ENCODE results near the gene MRNIP. TPM values are rescaled to one million over a fixed set of nuclear protein-coding genes. Genes with fewer than 3 reads are reported as not detected.

MRNIP gene
- total RNA-seq, 2 donors from 2014 or later = 23.4 to 34.8 TPM

DNA sequence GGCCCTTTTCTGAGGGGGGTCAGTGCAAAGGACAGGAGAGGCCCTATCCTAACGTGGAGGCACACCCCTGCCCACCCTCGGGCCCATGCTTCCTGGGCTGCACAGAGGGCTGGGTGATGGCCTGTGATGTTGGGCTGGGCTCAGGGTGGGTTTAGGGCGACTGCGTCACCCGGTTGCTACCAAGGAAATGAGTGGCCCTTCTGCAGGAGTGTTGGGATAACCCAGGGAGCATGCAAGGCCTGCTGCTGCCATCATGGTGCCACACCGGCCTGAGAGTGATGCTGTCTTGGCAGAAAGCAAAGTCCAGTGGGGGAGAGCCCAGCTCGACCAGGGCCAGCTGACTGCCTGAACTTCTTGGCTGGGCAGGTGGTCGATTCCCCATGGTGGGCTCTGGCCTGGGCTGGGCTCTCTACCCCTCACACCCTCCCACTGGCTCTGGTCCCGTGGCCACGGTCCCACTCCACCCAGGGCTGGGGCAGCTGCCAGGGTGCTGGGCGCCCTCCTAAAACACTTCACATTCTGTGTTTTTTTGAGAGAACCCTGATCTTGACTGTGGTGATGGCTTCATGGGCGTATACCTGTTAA, 21.5 kb upstream of the MRNIP start:
- intact Hi-C loops (cut with DNase I) = no loop called here
- Histone ChIP-seq H3K9me3 (no peaks in the 10 kb centered on the region), H3K27me3 (no peaks in the 10 kb centered on the region), H3K4me3 (no peak overlapping the region), H3K36me3 (replicated peaks in 1 of 2; ENCODE audit: insufficient read depth in 1 of 2, low read depth in 2 of 2) (peaks cover 4 to 16% of the 10 kb centered on the region in 2 donors), H3K4me1 (no peaks in the 10 kb centered on the region), H3K27ac (no peak overlapping the region)
- 78 to 91% methylated on average over 6 to 12 of the region's 12 CpGs for WGBS, 2 donors
- ATAC-seq = no peak
- TF ChIP-seq CTCF (IDR thresholded peaks at IDR 0.05) (no peak), POLR2A (IDR thresholded peaks at IDR 0.05) (no peak)
- DNase-seq = no peak

- DNase-seq = no peak
- TF ChIP-seq POLR2A (IDR thresholded peaks at IDR 0.05) (no peak), CTCF (IDR thresholded peaks at IDR 0.05) (no peak)
- intact Hi-C loops (cut with DNase I) = no loop called here
- H3K27ac ChIP-seq = no peak overlapping the region
- 92 to 98% methylated on average over 8 to 13 of the region's 13 CpGs for WGBS, 2 donors
- no peaks in the 10 kb centered on the region for H3K9me3 ChIP-seq
- no peak for ATAC-seq
- no peaks in the 10 kb centered on the region for H3K27me3 ChIP-seq
- H3K36me3 ChIP-seq (replicated peaks in 1 of 2; ENCODE audit: insufficient read depth in 1 of 2, low read depth in 2 of 2) = peaks cover 4 to 20% of the 10 kb centered on the region in 2 donors
- no peak overlapping the region for H3K4me3 ChIP-seq
- no peaks in the 10 kb centered on the region for H3K4me1 ChIP-seq
Measured at GRCh38 chr5:179879690-179880010, 21.0 kb upstream of the MRNIP start.

DNA sequence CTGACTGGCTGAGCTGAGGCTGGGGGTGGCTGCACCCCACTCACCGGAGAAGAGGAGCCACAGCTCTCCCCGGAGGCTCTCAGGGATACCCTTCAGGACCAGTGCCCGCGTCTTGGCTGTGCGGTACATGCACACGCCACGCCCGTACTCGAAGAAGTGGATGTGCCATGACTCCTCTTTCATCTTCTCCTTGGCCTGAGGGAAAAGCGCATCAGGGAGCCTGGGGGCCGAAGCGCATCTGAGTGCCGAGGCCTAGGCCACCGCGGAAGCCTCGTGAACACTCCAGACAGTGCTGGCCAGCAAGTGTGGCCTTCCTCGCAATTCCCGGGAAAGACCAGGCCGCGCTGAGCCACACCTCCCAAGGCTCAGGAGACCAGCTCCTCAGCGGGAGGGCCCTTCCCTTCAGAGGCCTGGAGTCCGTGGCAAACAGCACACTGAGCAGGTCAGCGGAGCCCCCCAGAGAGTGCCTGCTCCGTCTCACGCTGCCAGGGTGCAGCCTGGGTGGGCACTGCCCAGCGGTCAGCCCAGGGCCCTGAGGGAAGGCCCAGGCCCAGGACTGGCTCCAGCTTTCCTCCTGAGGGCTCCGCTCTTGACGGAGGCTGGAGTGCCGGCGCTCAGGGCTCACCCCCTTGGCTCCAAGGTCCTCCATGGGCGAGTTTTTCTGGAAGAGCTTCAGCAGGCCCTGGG, 20.5 kb upstream of the MRNIP start:
- no peak for DNase-seq
- ATAC-seq = no peak
- H3K9me3 ChIP-seq = no peaks in the 10 kb centered on the region
- H3K36me3 ChIP-seq (replicated peaks in 1 of 2; ENCODE audit: insufficient read depth in 1 of 2, low read depth in 2 of 2) = peaks cover 4 to 25% of the 10 kb centered on the region in 2 donors
- H3K27ac ChIP-seq = no peak overlapping the region
- TF ChIP-seq POLR2A (IDR thresholded peaks at IDR 0.05) (no peak), CTCF (IDR thresholded peaks at IDR 0.05) (no peak)
- H3K4me1 ChIP-seq = no peaks in the 10 kb centered on the region
- no peak overlapping the region for H3K4me3 ChIP-seq
- 92 to 98% methylated on average over 7 to 27 of the region's 31 CpGs for WGBS, 2 donors
- no peaks in the 10 kb centered on the region for H3K27me3 ChIP-seq
- intact Hi-C loops (cut with DNase I) = no loop called here

DNA sequence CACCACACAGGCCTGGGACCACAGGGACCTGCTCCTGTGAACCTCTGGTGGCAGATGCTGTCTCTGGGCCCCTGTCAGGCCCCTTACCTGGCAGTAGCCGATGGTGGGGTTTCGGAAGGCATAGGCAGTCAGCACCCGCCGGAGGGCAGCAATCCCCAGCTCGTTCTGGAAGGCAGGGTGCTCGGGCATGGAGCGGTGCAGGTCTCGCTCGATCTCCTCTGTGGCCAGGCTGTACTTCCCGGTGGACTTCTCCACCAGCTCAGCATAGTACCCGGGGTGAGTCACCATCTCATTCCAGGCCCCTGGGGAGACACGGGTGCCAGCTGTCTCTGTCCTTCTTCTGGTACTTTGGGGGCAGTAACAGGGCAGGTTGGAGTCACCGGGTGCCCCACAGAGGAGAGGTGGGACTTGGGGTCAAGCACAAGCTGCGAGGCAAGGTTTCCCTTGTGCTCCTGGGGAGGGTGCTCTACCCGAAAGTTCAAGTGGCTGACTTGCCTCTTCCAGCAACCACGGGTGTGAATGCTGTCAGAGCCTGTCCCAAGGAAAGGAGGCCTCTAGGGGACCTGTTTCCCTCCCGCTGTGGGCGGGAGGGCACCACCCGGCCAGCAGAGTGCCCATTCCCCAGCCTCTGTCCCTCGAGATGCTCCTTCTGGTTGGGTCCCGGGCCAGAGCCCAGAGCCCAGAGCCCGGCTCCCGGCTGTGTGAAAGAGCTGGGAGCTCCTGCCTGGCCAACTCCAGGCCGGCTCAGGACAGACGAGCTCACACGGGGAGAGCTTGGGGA, 19.8 kb upstream of the MRNIP start:
- WGBS, 2 donors = 89 to 90% methylated on average over 8 to 22 of the region's 26 CpGs
- ATAC-seq = no peak
- TF ChIP-seq CTCF (IDR thresholded peaks at IDR 0.05) = no peak
- TF ChIP-seq POLR2A (IDR thresholded peaks at IDR 0.05) = no peak
- no peak overlapping the region for H3K27ac ChIP-seq
- H3K27me3 ChIP-seq = no peaks in the 10 kb centered on the region
- DNase-seq = no peak
- H3K4me3 ChIP-seq = no peak overlapping the region
- intact Hi-C loops (cut with DNase I) = no loop called here
- peaks cover 0 to 20% of the 10 kb centered on the region in 2 donors for H3K36me3 ChIP-seq (replicated peaks in 1 of 2; ENCODE audit: insufficient read depth in 1 of 2, low read depth in 2 of 2)
- H3K4me1 ChIP-seq = no peaks in the 10 kb centered on the region
- no peaks in the 10 kb centered on the region for H3K9me3 ChIP-seq

Measured in body of pancreas (tissue), 4 donors.